AG04449 (cell line): ENCODE results near the gene TMEM165.
"Not testable (repeated sequence)": the region's sequence is repeated elsewhere in the genome, so short reads cannot be mapped to it uniquely, and the experiment has no call there.

Experiments used
- CTCF ChIA-PET: fragments of 350-600 bp; formaldehyde crosslinking; extraction: SDS; loops from one replicate; lab custom pipeline; 2021; ENCODE audit warnings: antibody characterized with exemption; lab: Yijun Ruan, JAX
- POLR2A ChIA-PET: fragments of 400-600, 350-600 bp; formaldehyde crosslinking; extraction: SDS; loops from one replicate; lab custom pipeline; 2020; ENCODE audit warnings: antibody characterized with exemption, inconsistent platforms; lab: Yijun Ruan, JAX
- DNase-seq: peaks from one replicate; pipeline ENCODE4 v3.0.0-alpha.2; 2010; ENCODE audit warnings: low read depth, low spot score
- H3K4me3 ChIP-seq: 2 replicates; pipeline ENCODE4 v1.5.1; 2011; ENCODE audit warnings: low read depth, mild to moderate bottlenecking, control low read depth, low read length
- TF ChIP-seq, protein P1 (sequence below): IDR thresholded peaks from one replicate; pipeline ENCODE4 v1.5.1; 2011; ENCODE audit warnings: mild to moderate bottlenecking, moderate library complexity, low read length, control low read depth, inconsistent platforms; ENCODE audit not compliant: insufficient read depth; ENCODE audit errors: missing control alignments

The TMEM165 gene

DNA sequence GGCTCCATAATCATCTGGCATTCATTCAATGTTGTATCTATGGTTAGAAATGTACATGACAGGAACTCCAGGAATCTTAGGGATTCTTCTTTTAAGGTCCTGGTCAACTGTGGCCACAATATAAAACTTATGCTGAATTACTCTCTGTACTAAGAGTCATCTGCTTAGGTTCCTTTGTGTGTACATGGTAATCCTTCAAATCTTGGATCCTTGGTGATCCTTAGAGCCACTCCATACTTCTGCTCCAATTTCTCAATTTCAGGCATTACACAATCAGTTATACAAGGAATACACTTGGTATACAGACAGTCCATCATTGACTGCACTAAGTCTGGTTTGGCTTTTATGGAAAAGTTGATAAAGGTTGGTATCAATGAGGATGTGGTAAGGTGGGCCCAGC, 43.9 kb upstream of the TMEM165 start:
- ChIA-PET POLR2A (no interaction called here), CTCF (interaction anchor here (0.6 to 1.7 kb wide), 3 partner anchors 39 to 203 kb away, joined by 3 to 4 read pairs (median 3); no protein-coding TSS in a partner anchor)
- no peak overlapping the region for H3K4me3 ChIP-seq
- TF ChIP-seq, protein P1, sequence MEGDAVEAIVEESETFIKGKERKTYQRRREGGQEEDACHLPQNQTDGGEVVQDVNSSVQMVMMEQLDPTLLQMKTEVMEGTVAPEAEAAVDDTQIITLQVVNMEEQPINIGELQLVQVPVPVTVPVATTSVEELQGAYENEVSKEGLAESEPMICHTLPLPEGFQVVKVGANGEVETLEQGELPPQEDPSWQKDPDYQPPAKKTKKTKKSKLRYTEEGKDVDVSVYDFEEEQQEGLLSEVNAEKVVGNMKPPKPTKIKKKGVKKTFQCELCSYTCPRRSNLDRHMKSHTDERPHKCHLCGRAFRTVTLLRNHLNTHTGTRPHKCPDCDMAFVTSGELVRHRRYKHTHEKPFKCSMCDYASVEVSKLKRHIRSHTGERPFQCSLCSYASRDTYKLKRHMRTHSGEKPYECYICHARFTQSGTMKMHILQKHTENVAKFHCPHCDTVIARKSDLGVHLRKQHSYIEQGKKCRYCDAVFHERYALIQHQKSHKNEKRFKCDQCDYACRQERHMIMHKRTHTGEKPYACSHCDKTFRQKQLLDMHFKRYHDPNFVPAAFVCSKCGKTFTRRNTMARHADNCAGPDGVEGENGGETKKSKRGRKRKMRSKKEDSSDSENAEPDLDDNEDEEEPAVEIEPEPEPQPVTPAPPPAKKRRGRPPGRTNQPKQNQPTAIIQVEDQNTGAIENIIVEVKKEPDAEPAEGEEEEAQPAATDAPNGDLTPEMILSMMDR: no peak
- DNase-seq: no peak

- TF ChIP-seq, protein P1: no peak
- POLR2A ChIA-PET: interaction anchor here (1.7 kb wide), 1 partner anchor 44 kb away, joined by 6 read pairs; the partner anchor contains the start of gene TMEM165
- CTCF ChIA-PET: interaction anchor here (1.1 to 1.7 kb wide), 3 partner anchors 40 to 382 kb away, joined by 3 to 5 read pairs (median 4); no protein-coding TSS in a partner anchor
- no peak overlapping the region for H3K4me3 ChIP-seq
- no peak for DNase-seq
These were observed 43.0 kb upstream of the TMEM165 start for GRCh38 chr4:55352726-55353125.

GRCh38 chr4:55353228-55353747, 42.5 kb upstream of the TMEM165 start:
- not testable (repeated sequence) for DNase-seq, H3K4me3 ChIP-seq
- CTCF ChIA-PET: interaction anchor here (1.2 to 1.7 kb wide), 2 partner anchors 41 to 383 kb away, joined by 4 to 5 read pairs; no protein-coding TSS in a partner anchor
- POLR2A ChIA-PET: interaction anchor here (1.7 kb wide), 1 partner anchor 43 kb away, joined by 6 read pairs; the partner anchor contains the start of gene TMEM165

GRCh38 chr4:55354648-55355047, 41.1 kb upstream of the TMEM165 start:
- CTCF ChIA-PET: interaction anchor here (3.9 kb wide), 1 partner anchor 8 kb away, joined by 35 read pairs; the partner anchor contains the start of gene SRD5A3
- no peak overlapping the region for H3K4me3 ChIP-seq
- TF ChIP-seq, protein P1: no peak
- POLR2A ChIA-PET: no interaction called here
- DNase-seq: no peak

- DNase-seq: no peak
- TF ChIP-seq, protein P1: no peak
- ChIA-PET CTCF (interaction anchor here (0.5 to 3.9 kb wide), 5 partner anchors 9 to 199 kb away, joined by 3 to 35 read pairs (median 3); partner anchors contain the start of gene SRD5A3), POLR2A (no interaction called here)
- H3K4me3 ChIP-seq: no peak overlapping the region
These were observed 40.2 kb upstream of the TMEM165 start for GRCh38 chr4:55355555-55355954.

GRCh38 chr4:55356991-55357461, 38.7 kb upstream of the TMEM165 start:
- POLR2A ChIA-PET: no interaction called here
- DNase-seq: no peak
- TF ChIP-seq, protein P1: no peak
- no peak overlapping the region for H3K4me3 ChIP-seq
- CTCF ChIA-PET: interaction anchor here (1.2 to 3.9 kb wide), 4 partner anchors 11 to 37 kb away, joined by 3 to 35 read pairs (median 4); partner anchors contain the start of gene SRD5A3
